NCI-H1694 (cell line): ENCODE results near the gene TRIO.

Experiments
- DNase-seq: peaks from one replicate; lab custom pipeline; 2025; lab: John Stamatoyannopoulos, UW

Gene TRIO

DNA sequence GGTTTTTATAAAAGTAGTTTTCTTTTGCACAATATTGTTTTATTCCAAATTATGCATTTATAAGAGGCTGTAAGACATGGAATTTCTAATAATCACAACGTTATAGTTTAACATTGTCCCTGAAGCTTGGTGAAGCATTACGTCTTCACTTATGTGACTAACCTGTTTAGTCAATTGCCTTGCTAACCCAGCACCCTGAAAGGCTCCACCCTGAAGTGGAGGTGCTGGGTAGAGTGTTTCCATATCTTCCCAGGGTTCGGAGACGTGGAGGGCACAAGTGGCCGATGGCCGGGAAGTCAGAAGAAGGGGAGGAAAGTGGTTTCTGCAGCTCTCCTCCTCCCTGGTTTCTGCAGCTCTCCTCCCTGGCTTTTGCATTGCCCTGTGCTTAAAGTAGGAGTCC is 83.4 kb downstream of the TRIO start:
- DNase-seq: no peak

DNA sequence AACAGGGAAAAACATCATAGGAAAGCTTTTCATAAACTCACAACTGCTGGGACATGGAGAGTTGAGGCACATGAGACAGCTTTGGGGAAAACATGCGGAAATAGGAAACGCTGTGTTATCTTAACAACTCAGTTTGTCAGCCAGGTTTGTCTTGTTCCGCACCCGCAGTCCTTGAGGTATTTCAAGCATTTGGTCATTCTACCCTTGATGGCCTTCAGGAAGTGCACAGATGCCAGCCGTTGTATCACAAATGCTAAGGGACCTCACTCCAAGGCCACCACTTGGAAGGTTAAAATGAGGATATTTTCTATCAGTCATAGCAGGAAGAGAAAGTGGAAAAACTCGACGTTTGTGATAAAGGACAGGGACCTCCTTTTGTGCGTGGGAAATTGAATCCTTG is 83.8 kb downstream of the TRIO start:
- no peak for DNase-seq

DNA sequence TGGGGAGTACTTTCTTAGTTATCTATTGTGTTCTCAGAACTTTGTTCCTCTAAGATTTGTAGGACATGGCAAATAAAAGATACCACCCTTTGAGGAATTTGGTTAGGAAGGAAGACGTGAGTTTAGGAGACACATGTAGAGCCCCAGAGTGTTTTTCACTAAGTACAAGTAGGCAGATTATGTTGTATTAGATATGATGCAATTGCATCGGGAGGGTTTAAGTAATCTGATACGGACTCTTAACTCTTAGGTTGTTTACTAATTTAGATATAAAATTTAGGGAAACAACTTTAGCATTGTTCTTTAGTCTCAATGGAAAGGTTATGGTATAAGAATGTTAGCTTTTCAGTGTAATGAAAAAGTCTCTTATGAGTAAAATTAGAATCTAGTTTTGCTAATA is 84.4 kb downstream of the TRIO start:
- no peak for DNase-seq

DNA sequence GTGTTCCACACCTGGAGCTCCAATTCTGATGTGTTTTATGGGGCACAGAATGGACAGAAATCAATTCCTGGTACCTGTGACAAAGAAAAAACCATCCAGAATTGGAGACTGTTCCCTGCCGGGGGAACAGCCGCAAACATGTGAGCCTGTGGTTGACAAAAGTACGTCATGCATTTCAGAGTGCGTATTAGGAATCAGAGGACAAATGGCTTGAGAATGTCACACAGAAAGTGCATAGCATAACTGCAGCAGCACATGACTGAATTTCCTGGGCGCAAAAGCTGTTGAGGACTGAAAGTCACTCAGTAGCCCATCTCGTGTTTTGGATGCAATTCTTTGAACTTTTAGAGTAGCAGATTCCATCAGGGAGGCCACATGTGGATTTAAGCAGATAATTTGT is 85.1 kb downstream of the TRIO start:
- no peak for DNase-seq

DNA sequence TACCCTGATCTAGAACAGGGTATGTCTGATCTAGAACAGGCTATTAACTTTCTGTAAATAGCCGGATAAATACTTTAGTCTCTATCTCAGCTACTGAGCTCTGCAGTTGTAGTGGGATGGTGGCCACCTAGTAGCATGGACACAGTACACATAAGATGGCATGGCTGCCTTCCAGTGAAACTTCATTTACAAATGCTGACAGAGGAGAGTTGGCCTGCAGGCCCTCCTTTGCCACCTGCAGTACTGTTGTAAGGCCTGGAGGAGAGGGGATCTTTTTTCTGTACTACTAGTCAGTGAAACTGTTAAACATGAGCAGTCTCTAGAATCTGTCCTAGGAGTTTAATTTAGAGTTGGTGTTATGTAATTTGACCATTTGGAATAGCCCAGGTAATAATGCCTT is 86.0 kb downstream of the TRIO start:
- no peak for DNase-seq

DNA sequence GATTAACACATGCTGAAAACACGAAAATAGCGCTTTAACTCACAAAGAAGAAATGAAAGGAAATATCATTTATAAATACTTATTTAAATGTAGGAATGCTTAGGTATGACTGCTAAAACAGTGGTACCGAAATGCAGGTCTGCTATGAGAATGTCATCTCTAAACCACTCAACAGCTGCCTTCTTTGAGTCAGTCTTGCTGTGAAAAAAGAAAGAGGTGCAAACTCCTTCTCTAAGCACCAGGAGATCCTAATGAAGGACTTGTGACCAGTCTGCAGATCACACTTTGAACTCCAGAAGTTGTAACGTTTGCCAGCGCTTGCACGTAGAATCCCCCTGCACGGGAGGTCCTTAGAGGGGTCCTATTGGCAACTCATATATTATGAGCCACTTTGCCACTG is 86.6 kb downstream of the TRIO start:
- no peak for DNase-seq

DNA sequence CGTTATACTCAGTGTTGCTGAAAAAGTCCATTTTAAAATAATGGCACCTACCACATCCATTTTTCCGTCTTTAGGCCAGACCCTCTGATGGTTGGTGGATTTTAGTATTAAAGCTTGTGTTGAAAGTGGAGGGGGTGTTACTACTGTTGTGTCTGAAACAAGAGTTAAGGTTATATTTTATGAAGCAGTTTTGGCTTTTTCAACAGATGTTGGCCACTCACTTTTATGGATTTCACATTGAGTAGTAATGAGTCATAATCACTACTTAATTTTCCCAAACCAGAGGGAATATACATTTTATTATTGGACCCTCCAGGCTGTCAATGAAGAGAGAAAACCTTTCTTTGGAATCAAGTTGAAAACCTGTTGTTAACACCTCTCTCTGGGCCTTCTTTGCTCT is 88.0 kb downstream of the TRIO start:
- DNase-seq: no peak

DNA sequence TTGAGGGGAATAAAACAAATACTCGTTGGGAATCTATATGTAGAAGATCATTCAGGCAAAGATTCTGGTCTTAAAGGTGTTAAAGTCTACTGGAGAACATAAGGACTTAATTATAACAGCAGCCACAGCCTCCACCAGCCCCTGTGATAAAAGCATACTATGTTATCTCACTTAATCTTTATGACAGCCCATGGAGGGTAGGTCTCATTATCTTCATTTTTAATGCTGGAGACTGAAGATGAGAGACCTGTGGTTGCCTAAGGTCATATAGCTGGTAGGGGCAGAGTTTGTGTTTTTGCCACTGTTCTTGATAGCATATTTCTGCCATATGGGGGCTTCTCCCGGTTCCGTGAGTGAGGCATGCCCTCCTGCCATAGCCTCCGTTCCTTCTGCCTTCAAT is 88.7 kb downstream of the TRIO start:
- DNase-seq: no peak

DNA sequence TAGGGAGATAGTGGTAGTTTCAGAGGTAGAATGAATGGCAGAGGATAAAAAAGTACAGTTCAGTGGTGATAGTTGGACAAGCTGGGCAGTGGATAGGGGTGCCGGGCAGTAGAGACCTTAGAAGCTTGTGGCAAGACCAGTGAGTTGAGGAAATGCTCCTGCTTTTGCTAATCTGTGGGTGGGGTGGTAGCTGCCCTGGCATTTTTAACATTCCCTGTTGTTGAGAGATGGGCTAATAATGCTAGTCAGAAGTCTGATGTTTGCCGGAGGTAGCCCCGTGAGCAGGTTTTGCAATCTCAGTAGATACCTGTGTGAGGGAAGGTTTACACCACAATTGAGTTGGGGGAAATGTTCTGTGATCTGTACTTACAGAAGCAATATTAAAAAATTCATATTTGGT is 91.1 kb downstream of the TRIO start:
- DNase-seq: no peak

DNA sequence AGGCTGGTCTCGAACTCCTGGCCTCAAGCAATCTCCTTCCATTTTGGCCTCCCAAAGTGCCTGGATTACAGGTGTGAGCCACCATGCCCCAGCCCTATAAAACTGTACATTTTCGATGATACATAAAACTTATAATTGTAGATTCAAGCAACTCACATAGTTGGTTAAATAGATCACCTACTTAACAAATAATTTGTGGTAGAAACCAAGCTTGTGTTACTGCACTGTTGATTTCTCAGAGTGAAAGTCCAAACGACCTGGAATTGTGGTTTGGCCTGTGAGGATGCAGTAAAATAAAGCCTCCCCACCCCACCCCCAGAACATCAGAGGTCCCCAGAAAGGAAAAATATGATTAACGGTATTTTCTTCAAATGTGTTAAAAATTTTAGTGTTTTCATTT is 92.7 kb downstream of the TRIO start:
- DNase-seq: no peak

DNA sequence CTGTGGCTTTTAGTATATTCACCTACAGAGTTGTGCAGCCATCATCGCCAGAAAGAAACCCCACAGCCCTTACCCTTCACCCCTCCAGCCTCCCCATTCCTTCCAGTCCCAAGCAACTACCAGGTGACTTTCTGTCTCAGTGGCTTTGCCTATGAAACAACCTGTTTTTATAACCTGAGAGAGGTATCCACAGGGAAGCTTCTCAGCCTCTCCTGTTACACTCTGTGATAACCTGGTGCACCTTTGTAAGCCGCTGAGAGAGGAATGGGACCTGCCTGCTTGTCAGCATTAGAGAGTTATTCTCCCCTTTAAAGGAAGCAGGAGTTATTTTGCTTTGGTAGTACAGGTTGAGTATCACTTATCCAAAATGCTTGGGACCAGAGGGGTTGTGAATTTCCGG is 93.6 kb downstream of the TRIO start:
- no peak for DNase-seq

DNA sequence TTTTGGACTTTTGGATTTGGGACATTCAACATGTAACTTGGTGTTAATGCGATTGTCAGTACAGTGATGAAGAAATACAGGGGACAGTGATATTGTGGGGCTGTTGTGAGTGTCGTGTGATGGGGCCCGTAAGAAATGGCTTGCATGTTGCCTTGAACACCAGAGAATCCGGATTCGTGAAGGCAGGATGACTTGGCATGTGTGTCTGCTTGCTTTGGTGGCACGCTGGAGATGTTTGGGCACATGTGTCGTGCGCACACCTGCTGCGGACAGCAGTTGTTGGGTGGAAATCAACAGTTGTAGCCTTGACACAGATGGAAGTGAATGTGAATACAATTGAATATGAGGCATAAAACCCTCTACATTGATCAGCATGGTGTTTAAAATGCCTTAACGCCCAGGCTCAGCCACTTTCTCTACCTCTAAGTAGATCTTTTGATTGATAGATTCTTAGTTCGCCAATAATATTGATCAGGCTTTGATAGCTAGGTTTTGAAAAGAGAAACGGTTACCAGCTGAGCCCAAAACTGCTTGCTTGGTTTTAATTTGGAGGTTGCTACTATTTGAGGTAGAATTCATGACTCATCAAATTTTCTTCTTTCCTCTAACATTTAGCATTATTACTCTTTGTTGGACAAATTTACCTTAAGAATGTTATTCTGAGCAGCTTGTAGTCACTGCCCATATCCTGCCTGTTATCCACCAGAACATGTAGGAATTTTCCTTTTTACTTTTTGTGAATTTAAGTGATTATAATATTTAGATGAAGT is 94.4 kb downstream of the TRIO start:
- DNase-seq: no peak

DNA sequence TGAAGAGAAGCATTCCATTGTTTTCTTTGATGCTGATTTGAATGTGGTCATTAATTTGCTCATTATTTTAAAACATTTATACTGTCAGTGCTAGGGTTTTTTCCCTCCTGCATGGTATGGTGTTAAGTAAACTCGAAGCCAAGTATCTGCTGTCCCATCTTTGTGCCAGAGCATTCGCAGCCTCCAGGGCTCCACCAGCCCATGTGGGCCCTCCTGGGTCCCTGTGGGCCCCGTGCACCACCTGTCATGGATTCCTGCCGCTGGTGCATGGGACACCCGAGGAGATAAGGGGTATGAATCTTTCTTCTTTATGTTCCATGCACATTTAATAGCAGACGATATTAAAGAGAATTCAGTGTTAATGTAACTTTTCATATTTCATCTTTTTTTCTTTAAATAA is 95.1 kb downstream of the TRIO start:
- DNase-seq: no peak

DNA sequence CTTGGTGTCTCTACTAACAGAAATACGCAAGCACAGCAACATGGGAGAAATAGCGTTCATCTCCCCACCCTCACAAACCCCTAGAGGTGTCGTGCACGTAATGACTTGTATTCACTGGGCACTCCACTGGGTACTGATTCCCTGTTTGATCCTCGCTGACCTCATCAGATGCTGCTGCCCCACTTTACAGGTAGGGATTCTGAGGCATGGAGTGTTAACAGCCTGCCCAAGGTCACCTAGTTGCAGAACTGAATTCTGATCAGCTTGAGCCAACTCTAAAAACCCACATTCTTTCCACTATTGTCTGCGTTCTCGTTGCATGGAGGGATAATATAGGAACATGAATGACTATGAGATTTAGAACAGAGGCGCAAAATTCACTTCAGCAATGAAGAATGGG is 96.3 kb downstream of the TRIO start:
- DNase-seq: no peak

DNA sequence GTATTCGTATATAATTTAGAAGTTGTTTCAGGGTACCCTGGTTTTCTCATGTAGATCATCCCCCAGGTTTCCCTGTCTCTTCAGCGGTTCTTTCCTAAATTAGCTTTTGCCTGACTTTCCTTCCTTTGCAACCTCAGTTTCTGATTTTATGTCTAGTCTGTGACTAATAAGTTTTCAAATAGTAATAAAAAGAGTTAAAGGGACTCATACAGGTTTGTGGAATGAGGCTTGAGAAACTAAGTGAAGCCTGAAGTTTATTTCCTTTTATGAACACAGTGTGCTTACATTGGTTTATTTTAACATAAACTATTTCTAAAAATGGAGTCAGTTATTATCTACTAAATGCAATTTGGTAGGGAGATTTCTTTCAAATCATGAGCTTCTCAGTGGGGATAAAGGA is 96.8 kb downstream of the TRIO start:
- no peak for DNase-seq

DNA sequence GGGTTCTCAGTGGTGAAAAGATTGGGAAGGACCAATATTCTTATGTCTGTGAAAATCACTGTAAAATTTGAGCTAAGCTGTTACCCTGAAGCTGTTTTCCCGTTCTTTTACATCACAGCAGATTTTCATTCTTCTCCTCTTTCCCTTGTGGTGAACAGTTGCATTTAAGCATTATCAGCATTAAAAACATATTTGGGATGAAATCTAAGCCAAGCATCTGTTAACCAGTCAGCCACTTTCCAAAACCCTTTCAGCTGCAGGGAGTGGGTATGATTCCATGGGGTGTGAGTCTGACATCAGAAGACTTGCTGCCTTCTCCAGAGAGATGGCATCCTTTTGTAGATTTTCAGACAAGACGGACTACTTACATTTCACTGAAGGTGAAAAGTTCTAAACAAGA is 97.2 kb downstream of the TRIO start:
- DNase-seq: peak; percentile 52

DNA sequence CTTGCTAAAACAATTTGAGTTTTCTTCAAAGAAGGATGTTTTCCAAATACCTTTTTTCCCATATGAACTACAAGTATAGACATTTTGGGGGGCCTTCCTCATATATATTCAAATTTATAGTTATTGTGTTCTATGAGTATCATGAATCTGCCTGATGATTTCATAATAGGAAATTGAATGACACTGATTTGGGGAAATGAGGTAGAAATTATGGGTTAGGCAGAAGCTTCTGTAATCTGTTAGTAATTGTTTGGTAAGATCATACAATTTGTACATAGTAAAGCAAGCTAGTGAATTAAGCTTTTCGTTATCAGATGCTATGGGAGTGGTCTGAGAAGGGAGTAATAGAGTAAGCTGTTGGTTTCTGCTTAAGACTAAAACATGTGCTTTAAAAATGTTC is 98.0 kb downstream of the TRIO start:
- no peak for DNase-seq

DNA sequence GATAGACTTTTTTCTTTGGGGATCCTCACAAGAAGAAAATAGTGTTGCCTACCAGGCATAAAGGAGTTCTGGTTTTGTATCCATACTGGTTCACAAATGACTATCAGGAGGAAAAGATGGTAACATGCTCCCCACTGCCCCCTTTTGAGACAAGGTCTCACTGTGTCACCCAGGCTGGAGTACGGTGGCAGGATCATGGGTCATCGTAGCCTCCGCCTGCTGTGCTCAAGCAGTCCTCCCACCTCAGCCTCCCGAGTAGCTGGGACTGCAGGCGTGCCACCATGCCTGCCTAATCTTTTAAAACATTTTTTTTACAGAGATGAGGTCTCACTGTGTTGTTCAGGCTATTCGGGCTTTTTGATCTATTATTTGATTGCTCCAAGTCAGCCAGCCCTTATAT is 99.3 kb downstream of the TRIO start:
- no peak for DNase-seq

DNA sequence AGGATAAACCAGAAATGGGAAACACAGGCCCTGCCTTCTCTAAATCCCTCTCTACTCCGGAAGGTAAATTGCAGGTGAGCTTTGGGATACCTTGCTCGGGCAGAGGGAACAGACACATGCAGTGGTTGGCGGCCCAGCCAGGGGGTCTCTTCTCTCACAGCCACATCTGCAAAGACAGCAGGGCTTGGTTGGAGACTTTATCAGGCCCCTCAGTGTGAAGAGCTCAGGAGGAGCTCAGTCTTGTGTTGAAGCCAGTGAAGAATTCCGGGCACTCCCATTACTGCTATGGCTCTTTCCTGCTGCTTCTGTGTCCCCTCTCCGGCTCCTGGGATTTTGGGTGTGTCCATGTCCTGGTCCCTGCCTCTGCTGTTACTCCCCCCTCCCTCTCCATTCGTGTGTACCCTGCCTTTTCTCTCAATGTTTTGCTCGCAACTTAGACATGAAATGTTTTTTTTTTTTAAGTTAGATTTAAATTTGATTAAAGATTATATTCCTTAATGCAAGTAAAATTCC is 99.8 kb downstream of the TRIO start:
- DNase-seq: no peak

DNA sequence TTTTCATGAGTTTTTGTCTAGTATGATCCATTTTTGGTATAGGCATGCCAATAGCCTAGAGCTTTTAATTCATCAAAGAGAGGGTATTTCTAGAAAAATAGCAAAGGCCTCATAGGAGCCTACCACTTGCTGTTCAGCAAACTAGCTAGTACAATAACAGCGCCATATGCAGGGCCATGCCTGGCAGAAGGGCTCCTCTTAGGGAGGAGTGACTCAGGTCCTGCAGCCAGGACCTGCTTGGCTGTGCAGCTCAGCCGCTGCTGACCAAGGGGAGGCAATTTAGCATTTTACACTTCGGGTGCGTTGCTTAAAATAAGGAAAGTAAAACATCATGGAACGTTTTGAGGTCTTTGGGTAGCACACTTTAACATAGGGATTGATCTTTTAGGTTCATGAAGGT is 100.6 kb downstream of the TRIO start:
- DNase-seq: peak; percentile 11

DNA sequence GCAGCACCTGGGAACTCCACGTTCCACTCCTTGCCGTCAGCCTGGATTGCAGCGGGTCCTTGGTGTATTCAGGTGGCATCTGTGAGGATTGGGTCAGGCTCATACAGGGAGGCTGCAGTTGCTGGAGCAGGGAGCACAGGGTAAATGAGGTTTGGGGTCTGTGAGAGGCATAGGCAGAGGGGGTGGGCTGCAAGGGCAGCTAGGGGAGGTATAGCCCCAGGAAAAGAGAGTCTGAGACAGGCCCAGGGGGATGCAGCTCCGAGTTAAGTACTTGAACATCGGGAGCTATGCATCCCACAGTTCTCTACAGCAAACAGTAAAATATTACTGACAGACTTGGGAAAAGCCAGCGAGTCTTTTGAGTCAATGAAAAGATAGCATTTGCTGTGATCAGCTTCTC is 101.6 kb downstream of the TRIO start:
- DNase-seq: no peak

DNA sequence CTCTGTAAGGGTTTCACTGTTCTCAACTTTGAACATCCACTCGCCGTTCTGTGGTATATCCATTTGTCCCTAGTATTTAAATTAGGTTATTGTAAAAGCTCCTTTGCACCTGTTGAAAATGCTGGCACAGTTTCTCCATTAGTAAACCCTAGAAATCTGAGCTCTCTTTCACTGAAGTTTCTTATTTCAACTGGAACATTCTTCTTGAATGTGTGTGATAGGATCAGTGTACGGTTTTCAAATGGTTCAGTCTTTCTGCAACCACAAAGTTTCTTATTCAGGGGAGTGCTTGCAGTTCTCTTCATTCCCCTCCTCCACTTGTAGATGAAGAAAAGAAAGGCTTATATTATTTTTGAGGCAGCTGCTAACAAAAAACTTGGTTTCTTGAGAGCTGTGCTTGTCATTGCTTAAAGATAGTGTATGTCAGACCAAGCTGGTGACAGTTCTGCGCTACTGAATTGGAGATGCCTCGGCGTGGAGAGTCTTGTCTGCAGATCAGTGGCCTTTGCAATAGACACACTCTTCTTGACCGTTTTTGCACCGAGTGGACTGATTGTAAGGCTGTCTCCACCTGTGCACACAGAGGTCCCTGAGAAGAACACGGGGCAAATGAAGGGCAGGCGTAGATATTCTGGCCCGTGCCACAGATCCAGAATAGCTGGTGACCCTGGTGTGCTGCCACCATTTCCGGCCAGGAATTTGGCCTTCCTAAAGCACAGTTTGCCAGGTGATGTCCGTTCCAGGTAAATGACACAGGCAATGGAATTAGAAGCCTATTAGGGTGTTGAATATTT is 102.2 kb downstream of the TRIO start:
- DNase-seq: no peak

DNA sequence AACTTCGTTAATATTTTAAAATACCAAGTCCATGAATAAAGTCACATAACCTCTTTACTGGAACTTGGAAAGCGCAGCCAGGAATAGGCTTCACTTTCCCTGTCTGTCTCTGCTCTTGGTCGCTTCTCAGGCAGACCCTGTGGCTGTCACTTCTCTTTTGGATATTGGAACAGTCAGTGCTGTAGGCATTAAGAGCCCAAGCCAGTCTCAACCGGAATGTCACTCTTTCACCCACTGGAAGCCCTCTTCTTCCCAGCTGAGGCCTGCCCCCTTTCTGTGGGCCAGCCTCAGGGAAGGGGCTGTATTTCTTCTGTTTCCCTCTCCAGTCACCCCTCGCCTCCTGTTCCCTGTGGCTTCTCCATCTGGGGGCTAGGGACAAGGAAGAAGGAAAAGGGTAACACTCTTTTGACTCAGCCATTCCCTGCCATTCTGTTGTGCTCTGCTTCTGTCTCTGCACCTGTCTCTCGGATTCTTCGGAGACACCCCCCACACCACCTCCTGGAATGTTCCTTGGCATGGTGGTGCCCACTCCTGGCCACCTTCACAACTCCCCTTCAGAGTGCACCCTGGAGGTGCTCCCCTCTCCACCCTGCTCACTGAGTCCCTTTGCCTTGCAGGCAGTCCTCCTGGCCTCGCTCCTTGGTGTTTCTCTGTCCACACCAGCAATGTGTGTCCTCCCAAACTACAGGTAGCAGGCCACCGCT is 103.4 kb downstream of the TRIO start:
- DNase-seq: no peak
